ENCODE data around the gene STAP2.
A peak's percentile ranks its signal among the peaks of the same experiment; 100 is the strongest.
"Not testable (repeated sequence)": the region's sequence is repeated elsewhere in the genome, so short reads cannot be mapped to it uniquely, and the experiment has no call there.

Gene STAP2

DNA sequence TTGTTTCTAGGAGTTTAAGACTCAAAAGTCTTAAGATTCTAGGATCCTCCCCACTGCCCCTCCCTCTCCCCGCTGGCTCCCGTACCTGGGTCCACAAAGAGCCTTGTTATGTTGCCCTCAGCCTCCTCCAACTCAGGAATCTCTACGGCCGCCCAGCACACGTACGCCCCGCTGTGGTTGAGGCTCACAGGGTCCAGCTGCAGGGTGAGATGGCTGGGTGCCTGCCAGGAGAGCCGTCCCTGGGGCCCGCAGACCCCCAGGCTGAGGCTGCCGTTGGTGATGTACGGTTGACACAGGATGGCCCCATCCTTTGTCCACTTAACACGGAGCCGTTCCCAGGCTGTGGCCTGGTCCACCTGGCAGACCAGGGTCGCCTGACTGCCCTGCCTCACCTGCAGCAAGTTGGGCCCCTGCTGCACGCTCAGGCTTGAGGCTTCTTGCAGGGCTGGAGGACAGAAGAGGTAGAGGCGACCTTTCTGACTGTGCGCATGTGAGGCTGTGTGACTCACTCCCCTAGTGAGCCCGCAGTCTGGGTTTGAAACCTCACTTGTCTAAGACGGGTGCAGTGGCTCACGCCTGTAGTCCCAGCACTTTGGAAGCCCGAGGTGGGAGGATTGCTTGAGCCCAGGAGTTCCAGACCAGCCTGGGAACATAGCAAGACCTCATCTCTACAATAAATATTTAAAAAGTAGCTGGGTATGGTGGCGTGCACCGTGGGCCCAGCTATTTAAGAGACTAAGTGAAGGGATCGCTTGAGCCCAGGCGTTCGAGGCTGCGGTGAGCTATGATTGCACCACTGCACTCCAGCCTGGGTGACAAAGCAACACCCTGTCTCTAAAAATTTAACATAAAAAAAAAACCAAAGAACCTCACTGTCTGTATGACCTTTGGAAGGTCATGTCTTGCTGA, 40.5 kb downstream of the STAP2 start:
- Histone ChIP-seq H3K4me3 (ENCODE audit: low read depth in 1 of 2, low read length in 2 of 2) (no peak overlapping the region), H3K36me3 (ENCODE audit: control insufficient read depth in 1 of 2, insufficient read depth in 2 of 2, low read length in 2 of 2) (no peaks in the 10 kb centered on the region), H3K9me3 (ENCODE audit: control insufficient read depth in 1 of 2, low read length in 2 of 2) (no peaks in the 10 kb centered on the region), H3K27me3 (ENCODE audit: control insufficient read depth in 1 of 2, insufficient read depth in 2 of 2, low read length in 2 of 2) (peaks cover 0 to 4% of the 10 kb centered on the region in 2 donors), H3K9ac (ENCODE audit: low read depth in 1 of 2, low read length in 2 of 2) (no peak overlapping the region), H3K27ac (ENCODE audit: low read depth, low read length) (no peak overlapping the region), H3K4me1 (ENCODE audit: control insufficient read depth in 1 of 2, insufficient read depth in 2 of 2, low read length in 2 of 2) (peaks cover 0 to 3% of the 10 kb centered on the region in 2 donors)

DNA sequence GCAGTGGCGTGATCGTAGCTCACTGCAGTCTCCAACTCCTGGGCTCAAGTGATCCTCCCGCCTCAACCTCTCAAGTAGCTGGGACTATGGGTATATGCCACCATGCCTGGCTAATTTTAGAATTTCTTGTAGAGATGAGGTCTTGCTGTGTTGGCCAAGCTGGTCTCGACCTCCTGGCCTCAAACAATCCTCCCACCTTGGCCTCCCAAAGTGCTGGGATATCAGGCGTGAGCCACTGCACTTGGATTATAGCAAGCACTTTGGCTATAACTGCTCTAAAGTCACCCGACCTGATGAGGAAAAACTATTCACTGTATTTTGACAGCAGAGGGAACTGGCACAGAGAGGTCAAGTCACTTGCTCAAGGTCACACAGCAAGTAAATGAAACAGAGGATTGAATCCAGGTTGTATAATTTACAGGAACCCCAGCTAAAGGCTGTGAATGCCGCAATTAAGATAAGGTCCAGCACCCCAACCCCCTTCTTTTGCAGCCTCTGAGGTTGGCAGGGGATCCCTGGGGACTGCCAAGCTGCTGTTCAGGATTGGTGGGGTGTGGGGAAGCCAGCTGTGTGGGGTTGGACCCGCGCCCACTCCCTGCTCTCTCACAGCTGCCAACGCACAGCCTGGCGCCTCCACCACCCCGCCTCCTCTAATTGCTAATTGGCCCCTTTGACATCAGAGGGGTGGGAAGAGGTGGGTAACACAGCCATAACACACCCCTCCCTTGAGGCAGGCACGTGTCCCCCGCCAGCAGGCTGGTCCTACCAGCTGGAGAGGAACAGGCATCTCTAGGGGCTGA, 42.5 kb downstream of the STAP2 start:
- peaks cover 0 to 4% of the 10 kb centered on the region in 2 donors for H3K27me3 ChIP-seq (ENCODE audit: control insufficient read depth in 1 of 2, insufficient read depth in 2 of 2, low read length in 2 of 2)
- H3K4me1 ChIP-seq (ENCODE audit: control insufficient read depth in 1 of 2, insufficient read depth in 2 of 2, low read length in 2 of 2), result no peaks in the 10 kb centered on the region
- H3K4me3 ChIP-seq (ENCODE audit: low read depth in 1 of 2, low read length in 2 of 2), result no peak overlapping the region
- no peak overlapping the region for H3K9ac ChIP-seq (ENCODE audit: low read depth in 1 of 2, low read length in 2 of 2)
- H3K36me3 ChIP-seq (ENCODE audit: control insufficient read depth in 1 of 2, insufficient read depth in 2 of 2, low read length in 2 of 2), result no peaks in the 10 kb centered on the region
- no peaks in the 10 kb centered on the region for H3K9me3 ChIP-seq (ENCODE audit: control insufficient read depth in 1 of 2, low read length in 2 of 2)
- H3K27ac ChIP-seq (ENCODE audit: low read depth, low read length), result no peak overlapping the region

DNA sequence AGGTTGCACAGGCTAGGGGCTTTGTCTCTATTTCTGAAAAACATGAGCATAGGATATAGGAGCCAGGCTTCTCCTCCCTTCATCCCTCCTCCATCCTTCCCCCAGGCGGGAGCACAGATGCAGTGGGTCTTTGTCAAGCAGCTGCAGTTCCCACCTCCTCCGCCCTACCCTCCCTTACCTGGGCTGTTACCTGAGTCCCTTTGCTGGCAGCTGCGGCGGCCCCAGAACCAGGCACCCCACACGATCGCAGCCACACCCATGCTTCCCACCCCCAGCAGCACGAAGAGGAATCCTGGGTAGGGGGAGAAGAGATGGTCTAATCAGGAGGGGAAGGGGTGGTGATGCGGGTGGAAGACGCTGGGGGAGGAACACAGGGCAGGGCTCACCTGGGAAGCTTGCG, 44.2 kb downstream of the STAP2 start:
- Histone ChIP-seq H3K9ac (ENCODE audit: low read depth in 1 of 2, low read length in 2 of 2) (no peak overlapping the region), H3K27ac (ENCODE audit: low read depth, low read length) (no peak overlapping the region), H3K9me3 (ENCODE audit: control insufficient read depth in 1 of 2, low read length in 2 of 2) (no peaks in the 10 kb centered on the region), H3K27me3 (ENCODE audit: control insufficient read depth in 1 of 2, insufficient read depth in 2 of 2, low read length in 2 of 2) (peaks cover 0 to 4% of the 10 kb centered on the region in 2 donors), H3K4me3 (ENCODE audit: low read depth in 1 of 2, low read length in 2 of 2) (no peak overlapping the region), H3K4me1 (ENCODE audit: control insufficient read depth in 1 of 2, insufficient read depth in 2 of 2, low read length in 2 of 2) (no peaks in the 10 kb centered on the region), H3K36me3 (ENCODE audit: control insufficient read depth in 1 of 2, insufficient read depth in 2 of 2, low read length in 2 of 2) (no peaks in the 10 kb centered on the region)

DNA sequence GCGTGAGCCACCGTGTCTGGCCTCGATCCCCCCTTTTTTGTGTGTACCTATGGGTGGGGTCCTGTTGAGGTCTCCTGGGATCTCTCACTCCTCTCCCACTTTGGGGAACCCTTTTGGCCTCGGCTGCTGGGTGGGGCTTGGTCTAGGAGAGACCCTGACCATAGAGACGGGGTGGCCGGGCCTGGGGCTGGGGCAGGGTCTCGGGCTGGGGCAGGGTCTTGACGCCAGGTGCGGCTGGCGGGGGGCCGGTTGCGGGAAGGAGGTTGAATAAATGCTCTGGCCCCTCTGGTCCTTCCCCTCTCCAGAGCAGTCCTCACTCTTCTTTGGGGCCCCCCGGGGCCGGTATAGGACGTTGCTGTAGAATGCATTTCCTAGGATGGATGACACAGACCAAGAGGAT, 46.1 kb downstream of the STAP2 start:
- Histone ChIP-seq H3K4me3 (ENCODE audit: low read depth in 1 of 2, low read length in 2 of 2) (no peak overlapping the region), H3K36me3 (ENCODE audit: control insufficient read depth in 1 of 2, insufficient read depth in 2 of 2, low read length in 2 of 2) (no peaks in the 10 kb centered on the region), H3K4me1 (ENCODE audit: control insufficient read depth in 1 of 2, insufficient read depth in 2 of 2, low read length in 2 of 2) (no peaks in the 10 kb centered on the region), H3K27ac (ENCODE audit: low read depth, low read length) (no peak overlapping the region), H3K9me3 (ENCODE audit: control insufficient read depth in 1 of 2, low read length in 2 of 2) (no peaks in the 10 kb centered on the region), H3K27me3 (ENCODE audit: control insufficient read depth in 1 of 2, insufficient read depth in 2 of 2, low read length in 2 of 2) (peaks cover 0 to 4% of the 10 kb centered on the region in 2 donors), H3K9ac (ENCODE audit: low read depth in 1 of 2, low read length in 2 of 2) (no peak overlapping the region)

DNA sequence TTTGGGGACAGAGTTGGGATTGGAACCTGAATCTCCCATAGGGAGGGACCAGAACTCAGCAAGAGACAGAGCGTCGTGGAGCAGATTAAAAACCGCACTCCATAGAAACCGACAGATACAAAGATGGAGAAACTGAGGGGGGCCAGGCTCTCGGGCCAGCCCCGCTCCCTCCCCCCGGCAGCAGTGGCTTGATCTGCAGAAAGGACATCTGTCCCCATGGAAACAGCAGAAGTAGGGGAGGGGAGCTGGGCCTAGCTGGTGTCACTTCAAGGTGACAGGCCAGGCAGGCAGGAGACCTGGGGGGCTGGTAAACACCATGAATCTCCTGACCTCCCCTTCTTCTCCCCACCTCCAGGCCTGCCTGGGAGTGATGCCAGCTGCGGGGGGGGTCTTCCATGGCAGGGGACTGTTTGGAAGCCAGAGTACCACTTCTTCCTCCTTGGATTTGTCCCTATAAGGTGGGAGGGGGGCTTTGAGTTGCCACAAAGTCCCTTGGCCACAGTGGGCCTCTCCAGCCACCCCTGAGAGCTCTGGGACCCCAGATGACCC, 47.4 kb downstream of the STAP2 start:
- Histone ChIP-seq H3K36me3 (ENCODE audit: control insufficient read depth in 1 of 2, insufficient read depth in 2 of 2, low read length in 2 of 2) (no peaks in the 10 kb centered on the region), H3K27ac (ENCODE audit: low read depth, low read length) (no peak overlapping the region), H3K27me3 (ENCODE audit: control insufficient read depth in 1 of 2, insufficient read depth in 2 of 2, low read length in 2 of 2) (peaks cover 0 to 4% of the 10 kb centered on the region in 2 donors), H3K4me1 (ENCODE audit: control insufficient read depth in 1 of 2, insufficient read depth in 2 of 2, low read length in 2 of 2) (no peaks in the 10 kb centered on the region), H3K9me3 (ENCODE audit: control insufficient read depth in 1 of 2, low read length in 2 of 2) (no peaks in the 10 kb centered on the region), H3K4me3 (ENCODE audit: low read depth in 1 of 2, low read length in 2 of 2) (no peak overlapping the region), H3K9ac (ENCODE audit: low read depth in 1 of 2, low read length in 2 of 2) (no peak overlapping the region)

DNA sequence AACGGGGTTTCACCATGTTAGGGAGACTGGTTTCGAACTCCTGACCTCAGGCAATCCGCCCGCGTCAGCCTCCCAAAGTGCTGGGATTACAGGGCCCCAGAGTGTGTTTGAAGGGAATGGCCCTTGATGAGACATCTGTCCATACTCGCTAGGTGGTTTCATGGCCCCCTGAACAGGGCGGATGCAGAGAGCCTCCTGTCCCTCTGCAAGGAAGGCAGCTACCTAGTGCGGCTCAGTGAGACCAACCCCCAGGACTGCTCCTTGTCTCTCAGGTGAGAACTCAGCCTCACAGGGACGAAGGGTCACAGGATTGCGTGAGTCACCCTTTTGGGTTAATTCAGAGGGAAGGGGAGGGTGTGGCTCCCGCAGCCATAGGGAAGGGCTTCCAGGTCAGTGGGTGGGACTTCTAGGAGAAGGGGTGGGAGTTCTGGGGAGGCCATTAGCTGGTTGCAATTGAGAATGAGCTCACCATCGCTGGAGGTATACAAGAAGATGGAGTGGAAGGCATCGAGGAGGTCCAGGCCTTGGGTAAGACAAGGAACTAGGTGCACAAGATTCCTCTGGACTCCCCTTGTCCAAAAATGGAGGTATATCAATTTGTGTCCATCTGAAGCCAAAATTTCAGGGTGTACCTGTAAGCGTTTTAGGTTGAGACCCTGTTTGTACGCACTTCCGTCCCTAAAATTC, 50.4 kb downstream of the STAP2 start:
- Histone ChIP-seq H3K27me3 (ENCODE audit: control insufficient read depth in 1 of 2, insufficient read depth in 2 of 2, low read length in 2 of 2) (peaks cover under 1% of the 10 kb centered on the region in 2 donors), H3K4me1 (ENCODE audit: control insufficient read depth in 1 of 2, insufficient read depth in 2 of 2, low read length in 2 of 2) (peaks cover 5 to 6% of the 10 kb centered on the region in 2 donors), H3K9ac (ENCODE audit: low read depth in 1 of 2, low read length in 2 of 2) (no peak overlapping the region), H3K27ac (ENCODE audit: low read depth, low read length) (no peak overlapping the region), H3K36me3 (ENCODE audit: control insufficient read depth in 1 of 2, insufficient read depth in 2 of 2, low read length in 2 of 2) (no peaks in the 10 kb centered on the region), H3K4me3 (ENCODE audit: low read depth in 1 of 2, low read length in 2 of 2) (no peak overlapping the region), H3K9me3 (ENCODE audit: control insufficient read depth in 1 of 2, low read length in 2 of 2) (no peaks in the 10 kb centered on the region)

DNA sequence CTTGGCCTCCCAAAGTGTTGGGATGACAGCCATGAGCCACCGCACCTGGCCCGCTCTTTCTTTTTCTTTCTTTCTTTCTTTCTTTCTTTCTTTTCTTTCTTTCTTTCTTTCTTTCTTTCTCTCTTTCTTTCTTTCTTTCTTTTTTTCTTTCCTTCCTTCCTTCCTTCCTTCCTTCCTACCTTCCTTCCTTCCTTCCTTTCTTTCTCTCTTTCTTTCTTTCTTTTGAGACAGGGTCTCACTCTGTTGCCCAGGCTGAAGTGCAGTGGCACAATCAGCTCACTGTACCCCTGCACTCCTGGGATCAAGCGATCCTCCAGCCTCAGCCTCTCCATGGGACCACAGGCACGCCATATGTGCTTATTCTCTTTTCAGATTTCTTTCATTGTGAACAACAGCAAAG, 52.5 kb downstream of the STAP2 start:
- not testable (repeated sequence) for H3K27ac ChIP-seq (ENCODE audit: low read depth, low read length); H3K9ac ChIP-seq (ENCODE audit: low read depth in 1 of 2, low read length in 2 of 2); H3K36me3 ChIP-seq (ENCODE audit: control insufficient read depth in 1 of 2, insufficient read depth in 2 of 2, low read length in 2 of 2); H3K9me3 ChIP-seq (ENCODE audit: control insufficient read depth in 1 of 2, low read length in 2 of 2); H3K4me1 ChIP-seq (ENCODE audit: control insufficient read depth in 1 of 2, insufficient read depth in 2 of 2, low read length in 2 of 2); H3K4me3 ChIP-seq (ENCODE audit: low read depth in 1 of 2, low read length in 2 of 2)
- peaks cover 6 to 13% of the 10 kb centered on the region in 2 donors for H3K27me3 ChIP-seq (ENCODE audit: control insufficient read depth in 1 of 2, insufficient read depth in 2 of 2, low read length in 2 of 2)

DNA sequence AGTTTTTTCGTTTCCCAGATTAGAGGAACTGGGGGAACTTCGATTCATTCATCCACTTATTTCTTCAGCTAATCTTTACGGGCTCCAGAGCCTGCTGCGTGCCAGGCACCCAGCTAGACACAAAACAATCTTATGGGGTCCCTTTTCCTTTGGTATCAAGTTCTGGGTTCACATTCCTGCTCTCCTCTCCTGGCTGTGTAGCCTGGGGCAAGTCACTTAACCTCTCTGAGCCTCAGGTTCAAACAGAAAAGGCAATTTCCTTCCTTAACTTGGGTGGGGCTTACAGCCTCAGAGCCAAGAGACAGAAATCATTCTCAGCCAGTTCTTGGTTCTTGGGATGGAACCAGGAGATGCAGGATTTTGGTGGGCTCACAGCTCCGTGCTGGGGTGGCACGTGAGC, 53.7 kb downstream of the STAP2 start:
- no peak overlapping the region for H3K27ac ChIP-seq (ENCODE audit: low read depth, low read length)
- H3K4me3 ChIP-seq (ENCODE audit: low read depth in 1 of 2, low read length in 2 of 2), result peak overlapping the region; percentile 69 to 84
- H3K4me1 ChIP-seq (ENCODE audit: control insufficient read depth in 1 of 2, insufficient read depth in 2 of 2, low read length in 2 of 2), result peaks cover 5 to 6% of the 10 kb centered on the region in 2 donors
- H3K27me3 ChIP-seq (ENCODE audit: control insufficient read depth in 1 of 2, insufficient read depth in 2 of 2, low read length in 2 of 2), result peaks cover 16 to 21% of the 10 kb centered on the region in 2 donors
- no peaks in the 10 kb centered on the region for H3K9me3 ChIP-seq (ENCODE audit: control insufficient read depth in 1 of 2, low read length in 2 of 2)
- no peaks in the 10 kb centered on the region for H3K36me3 ChIP-seq (ENCODE audit: control insufficient read depth in 1 of 2, insufficient read depth in 2 of 2, low read length in 2 of 2)
- peak overlapping the region; percentile 41 to 60 for H3K9ac ChIP-seq (ENCODE audit: low read depth in 1 of 2, low read length in 2 of 2)

DNA sequence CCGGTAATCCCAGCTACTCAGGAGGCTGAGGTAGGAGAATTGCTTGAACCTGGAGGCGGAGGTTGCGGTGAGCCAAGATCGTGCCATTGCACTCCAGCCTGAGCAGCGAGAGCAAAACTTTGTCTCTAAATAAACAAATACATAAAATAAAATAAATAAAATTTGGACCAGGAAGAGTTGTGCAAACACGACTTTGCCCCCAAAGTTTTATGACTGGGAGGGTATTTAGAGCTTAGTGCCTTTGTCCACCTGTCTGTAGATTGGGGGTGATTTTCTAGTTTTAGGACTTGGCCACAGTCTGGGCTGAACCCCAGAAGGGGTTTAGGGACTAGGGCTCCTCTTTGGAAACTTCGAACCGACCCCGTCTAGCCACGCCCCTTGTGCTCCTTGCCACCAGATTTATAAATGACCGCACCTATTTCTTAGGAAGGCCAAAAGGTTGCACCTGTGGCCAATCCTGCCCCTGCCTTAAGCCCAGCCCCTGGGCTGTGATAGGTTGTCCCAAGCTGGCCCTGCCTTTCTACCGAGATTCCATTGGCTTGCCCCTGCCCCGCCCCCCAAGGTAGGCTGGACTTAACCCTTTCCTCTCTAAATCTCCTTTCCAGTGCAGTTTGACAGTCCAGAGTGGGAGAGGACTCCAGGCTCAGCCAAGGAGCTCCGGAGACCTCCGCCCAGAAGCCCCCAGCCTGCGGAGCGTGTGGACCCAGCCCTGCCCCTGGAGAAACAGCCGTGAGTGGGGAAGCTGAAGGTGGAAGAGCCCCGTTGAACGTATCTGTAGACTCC, 54.3 kb downstream of the STAP2 start:
- no peaks in the 10 kb centered on the region for H3K9me3 ChIP-seq (ENCODE audit: control insufficient read depth in 1 of 2, low read length in 2 of 2)
- H3K4me3 ChIP-seq (ENCODE audit: low read depth in 1 of 2, low read length in 2 of 2), result peak overlapping the region; percentile 69 to 84
- peaks cover 5 to 9% of the 10 kb centered on the region in 2 donors for H3K4me1 ChIP-seq (ENCODE audit: control insufficient read depth in 1 of 2, insufficient read depth in 2 of 2, low read length in 2 of 2)
- peaks cover 21 to 26% of the 10 kb centered on the region in 2 donors for H3K27me3 ChIP-seq (ENCODE audit: control insufficient read depth in 1 of 2, insufficient read depth in 2 of 2, low read length in 2 of 2)
- peak overlapping the region; percentile 41 to 60 for H3K9ac ChIP-seq (ENCODE audit: low read depth in 1 of 2, low read length in 2 of 2)
- no peak overlapping the region for H3K27ac ChIP-seq (ENCODE audit: low read depth, low read length)
- H3K36me3 ChIP-seq (ENCODE audit: control insufficient read depth in 1 of 2, insufficient read depth in 2 of 2, low read length in 2 of 2), result no peaks in the 10 kb centered on the region

Data from duodenal mucosa (tissue), 2 donors.